C4-2B (cell line): ENCODE measurements around the gene MICA.

Experiments used
- ZFX ChIP-seq: fragments of 450-650 bp; IDR thresholded peaks from 2 replicates; pipeline ENCODE4 v1.6.1; 2017
- TF ChIP-seq, protein P1 (sequence below): fragments of 450-650 bp; conservative IDR thresholded peaks from 2 replicates; pipeline ENCODE4 v1.5.1; 2017; ENCODE audit warnings: mild to moderate bottlenecking

GRCh38 chr6:31414771-31415265 lies 11.4 kb downstream of the MICA start:
- TF ChIP-seq, protein P1, sequence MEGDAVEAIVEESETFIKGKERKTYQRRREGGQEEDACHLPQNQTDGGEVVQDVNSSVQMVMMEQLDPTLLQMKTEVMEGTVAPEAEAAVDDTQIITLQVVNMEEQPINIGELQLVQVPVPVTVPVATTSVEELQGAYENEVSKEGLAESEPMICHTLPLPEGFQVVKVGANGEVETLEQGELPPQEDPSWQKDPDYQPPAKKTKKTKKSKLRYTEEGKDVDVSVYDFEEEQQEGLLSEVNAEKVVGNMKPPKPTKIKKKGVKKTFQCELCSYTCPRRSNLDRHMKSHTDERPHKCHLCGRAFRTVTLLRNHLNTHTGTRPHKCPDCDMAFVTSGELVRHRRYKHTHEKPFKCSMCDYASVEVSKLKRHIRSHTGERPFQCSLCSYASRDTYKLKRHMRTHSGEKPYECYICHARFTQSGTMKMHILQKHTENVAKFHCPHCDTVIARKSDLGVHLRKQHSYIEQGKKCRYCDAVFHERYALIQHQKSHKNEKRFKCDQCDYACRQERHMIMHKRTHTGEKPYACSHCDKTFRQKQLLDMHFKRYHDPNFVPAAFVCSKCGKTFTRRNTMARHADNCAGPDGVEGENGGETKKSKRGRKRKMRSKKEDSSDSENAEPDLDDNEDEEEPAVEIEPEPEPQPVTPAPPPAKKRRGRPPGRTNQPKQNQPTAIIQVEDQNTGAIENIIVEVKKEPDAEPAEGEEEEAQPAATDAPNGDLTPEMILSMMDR, result no peak
- TF ChIP-seq ZFX, result no peak
